ENCODE measurements around the gene OR4D11.

OR4D11 gene

DNA sequence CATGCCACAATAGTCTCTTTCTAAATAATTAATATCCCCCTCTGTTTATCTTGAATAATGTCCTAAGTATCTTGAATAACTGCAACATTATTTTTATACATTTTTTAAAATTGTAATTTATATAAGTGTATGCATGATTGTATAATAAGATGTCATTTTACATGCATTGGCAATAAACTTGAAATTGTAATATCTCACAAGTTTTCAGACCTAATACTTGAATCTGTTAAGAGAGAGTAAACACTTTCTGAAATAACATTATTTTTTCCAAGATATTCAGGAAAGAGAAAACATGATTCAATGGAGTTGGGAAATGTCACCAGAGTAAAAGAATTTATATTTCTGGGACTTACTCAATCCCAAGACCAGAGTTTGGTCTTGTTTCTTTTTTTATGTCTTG, at the start of gene OR4D11:
OR4D11 (plus strand) TSS at position 301 of the 400 bp plus-strand sequence; CDS start at position 301, 0 bp downstream.
- DNase-seq (ENCODE audit: low read depth), result no peak
- no peak within 1 kb of the TSS for H3K4me3 ChIP-seq (ENCODE audit: low read depth, low read length)
- TF ChIP-seq, protein P1, sequence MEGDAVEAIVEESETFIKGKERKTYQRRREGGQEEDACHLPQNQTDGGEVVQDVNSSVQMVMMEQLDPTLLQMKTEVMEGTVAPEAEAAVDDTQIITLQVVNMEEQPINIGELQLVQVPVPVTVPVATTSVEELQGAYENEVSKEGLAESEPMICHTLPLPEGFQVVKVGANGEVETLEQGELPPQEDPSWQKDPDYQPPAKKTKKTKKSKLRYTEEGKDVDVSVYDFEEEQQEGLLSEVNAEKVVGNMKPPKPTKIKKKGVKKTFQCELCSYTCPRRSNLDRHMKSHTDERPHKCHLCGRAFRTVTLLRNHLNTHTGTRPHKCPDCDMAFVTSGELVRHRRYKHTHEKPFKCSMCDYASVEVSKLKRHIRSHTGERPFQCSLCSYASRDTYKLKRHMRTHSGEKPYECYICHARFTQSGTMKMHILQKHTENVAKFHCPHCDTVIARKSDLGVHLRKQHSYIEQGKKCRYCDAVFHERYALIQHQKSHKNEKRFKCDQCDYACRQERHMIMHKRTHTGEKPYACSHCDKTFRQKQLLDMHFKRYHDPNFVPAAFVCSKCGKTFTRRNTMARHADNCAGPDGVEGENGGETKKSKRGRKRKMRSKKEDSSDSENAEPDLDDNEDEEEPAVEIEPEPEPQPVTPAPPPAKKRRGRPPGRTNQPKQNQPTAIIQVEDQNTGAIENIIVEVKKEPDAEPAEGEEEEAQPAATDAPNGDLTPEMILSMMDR (IDR thresholded peaks at IDR 0.05; ENCODE audit: low read depth, low read length, missing control alignments), result no peak

DNA sequence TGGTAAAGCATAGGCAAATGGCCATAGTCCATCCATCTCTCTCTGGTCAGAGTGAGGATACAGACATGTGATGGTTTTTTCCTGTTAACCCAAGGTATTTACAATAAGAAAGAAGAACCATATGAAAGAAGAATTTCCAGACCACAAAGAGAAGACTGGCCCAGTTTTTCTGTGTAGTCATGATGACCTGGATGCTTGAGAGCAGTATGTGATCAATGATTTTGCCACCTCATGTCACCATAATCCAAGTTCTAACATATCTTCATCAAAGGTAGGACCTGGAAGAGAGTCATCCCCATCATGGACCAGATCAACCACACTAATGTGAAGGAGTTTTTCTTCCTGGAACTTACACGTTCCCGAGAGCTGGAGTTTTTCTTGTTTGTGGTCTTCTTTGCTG, 46.7 kb upstream of the OR4D11 start, which contains the start of gene OR4D6:
OR4D6 (plus strand) TSS at position 301 of the 400 bp plus-strand sequence; CDS start at position 301, 0 bp downstream.
- no peak within 1 kb of the TSS for H3K4me3 ChIP-seq (ENCODE audit: low read depth, low read length)
- TF ChIP-seq, protein P1 (IDR thresholded peaks at IDR 0.05; ENCODE audit: low read depth, low read length, missing control alignments), result no peak
- DNase-seq (ENCODE audit: low read depth), result no peak

DNA sequence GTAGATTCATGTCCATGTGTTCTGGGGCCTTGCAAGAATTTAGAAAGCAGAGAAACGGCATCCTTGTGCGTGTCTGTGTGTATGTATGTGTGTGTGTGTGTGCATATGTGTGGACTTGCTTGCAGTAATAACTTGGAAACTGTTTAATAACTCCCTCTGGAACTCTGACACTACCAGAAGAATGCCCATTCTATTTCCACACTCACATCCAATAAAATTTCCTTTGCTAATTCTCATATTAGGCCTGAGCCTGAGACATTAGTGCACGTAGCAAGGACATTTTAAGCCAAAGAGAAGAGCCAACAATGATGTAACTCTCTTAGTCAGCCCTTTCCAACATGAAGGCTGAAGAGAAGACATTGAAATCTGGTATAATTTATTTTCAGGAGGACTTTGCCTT, 43.5 kb upstream of the OR4D11 start:
- TF ChIP-seq, protein P1 (IDR thresholded peaks at IDR 0.05; ENCODE audit: low read depth, low read length, missing control alignments), result no peak
- DNase-seq (ENCODE audit: low read depth), result no peak
- H3K4me3 ChIP-seq (ENCODE audit: low read depth, low read length), result no peak overlapping the region

DNA sequence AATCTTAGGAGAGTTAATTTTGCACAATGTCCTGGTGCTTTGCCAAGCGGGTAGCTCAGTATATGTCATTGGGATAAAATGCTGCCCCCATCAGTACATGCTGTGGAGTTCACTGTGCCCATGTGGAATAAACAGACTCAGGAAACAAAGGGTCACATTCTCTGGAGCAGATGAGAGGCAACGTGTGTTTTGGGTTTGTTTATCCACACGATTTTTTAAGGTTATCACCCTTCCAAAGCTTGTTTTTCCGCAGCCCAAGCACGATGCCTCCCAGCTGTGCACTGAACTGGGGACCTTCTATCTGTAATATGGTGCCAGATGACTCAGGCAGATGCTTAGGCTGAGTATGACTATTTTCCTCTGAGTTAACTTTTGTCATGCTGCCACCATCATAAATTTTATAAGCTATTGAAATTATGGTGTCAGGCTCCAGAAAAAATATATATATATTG, 40.2 kb upstream of the OR4D11 start:
- DNase-seq (ENCODE audit: low read depth), result no peak
- H3K4me3 ChIP-seq (ENCODE audit: low read depth, low read length), result no peak overlapping the region
- TF ChIP-seq, protein P1 (IDR thresholded peaks at IDR 0.05; ENCODE audit: low read depth, low read length, missing control alignments), result no peak

DNA sequence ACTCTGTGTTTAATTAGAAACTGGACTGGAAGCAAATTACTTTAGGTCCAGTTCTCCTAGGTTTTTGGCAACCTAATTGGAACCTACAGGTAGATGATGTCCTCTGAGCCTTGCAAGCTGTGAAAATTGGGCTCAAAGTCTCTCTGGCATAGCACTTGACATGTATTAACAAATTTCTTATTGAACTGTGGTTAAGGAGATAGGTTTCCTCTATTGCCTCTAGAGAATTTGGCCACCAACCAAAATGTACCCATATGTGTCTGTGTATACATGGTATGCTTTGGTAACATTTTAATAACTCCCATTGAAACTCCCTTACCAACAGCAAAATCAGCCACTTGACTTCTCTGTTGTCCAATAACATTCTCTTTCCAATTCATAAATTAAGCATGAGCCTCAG, 30.4 kb upstream of the OR4D11 start, which contains the start of gene OR4D10:
OR4D10 (plus strand) TSS at position 301 of the 400 bp plus-strand sequence. CDS start 4,115 bp downstream, outside the sequence.
- H3K4me3 ChIP-seq (ENCODE audit: low read depth, low read length), result no peak within 1 kb of the TSS
- TF ChIP-seq, protein P1 (IDR thresholded peaks at IDR 0.05; ENCODE audit: low read depth, low read length, missing control alignments), result no peak
- no peak for DNase-seq (ENCODE audit: low read depth)

DNA sequence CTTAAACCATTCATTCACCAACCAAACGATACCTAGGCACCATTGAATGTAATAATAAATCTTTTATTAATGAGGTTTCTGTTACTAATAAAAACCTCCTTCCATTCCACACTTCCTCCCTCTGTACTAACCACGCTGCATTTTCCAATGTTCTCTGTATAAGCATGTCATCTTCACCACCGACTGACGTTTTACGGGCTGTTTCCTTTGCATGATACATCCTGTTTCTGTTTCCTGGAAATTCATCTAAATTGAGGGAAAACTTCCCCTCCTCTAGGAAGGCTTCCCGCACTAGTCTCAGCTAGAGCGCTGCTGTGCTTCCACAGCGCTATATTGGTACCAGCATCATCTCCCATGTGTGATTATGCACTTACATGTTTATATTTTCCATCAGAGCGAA, 28.2 kb upstream of the OR4D11 start:
- TF ChIP-seq, protein P1 (IDR thresholded peaks at IDR 0.05; ENCODE audit: low read depth, low read length, missing control alignments), result no peak
- H3K4me3 ChIP-seq (ENCODE audit: low read depth, low read length), result no peak overlapping the region
- no peak for DNase-seq (ENCODE audit: low read depth)

DNA sequence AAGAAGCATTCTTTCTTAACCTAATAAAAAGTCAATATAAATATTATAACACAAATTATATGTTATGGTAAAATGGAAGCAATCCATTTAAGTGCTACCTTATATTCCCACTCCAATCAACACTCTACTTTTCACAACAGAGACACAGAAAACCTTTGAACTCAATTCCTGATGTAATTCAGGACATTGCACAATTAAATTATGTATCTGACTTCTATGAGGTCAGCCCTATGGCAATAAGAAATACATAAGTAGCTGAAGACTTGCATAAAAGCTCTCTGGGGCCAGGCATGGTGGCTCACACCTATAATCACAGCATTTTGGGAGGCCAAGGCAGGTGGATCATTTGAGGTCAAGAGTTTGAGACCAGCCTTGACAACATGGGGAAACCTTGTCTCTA, 23.5 kb upstream of the OR4D11 start:
- DNase-seq (ENCODE audit: low read depth), result no peak
- no peak overlapping the region for H3K4me3 ChIP-seq (ENCODE audit: low read depth, low read length)
- TF ChIP-seq, protein P1 (IDR thresholded peaks at IDR 0.05; ENCODE audit: low read depth, low read length, missing control alignments), result no peak

Data from GM12864 (cell line).